GM21367 (cell line): Measurements from ENCODE around the gene ODAD2.

Experiments
- ATAC-seq: cut with Tn5 transposase; IDR thresholded peaks from one replicate; pipeline ENCODE4 v1.9.1; 2021; ENCODE audit not compliant: unreplicated experiment

The ODAD2 gene

GRCh38 chr10:27771231-27771630 lies 227.6 kb downstream of the ODAD2 start:
- no peak for ATAC-seq

DNA sequence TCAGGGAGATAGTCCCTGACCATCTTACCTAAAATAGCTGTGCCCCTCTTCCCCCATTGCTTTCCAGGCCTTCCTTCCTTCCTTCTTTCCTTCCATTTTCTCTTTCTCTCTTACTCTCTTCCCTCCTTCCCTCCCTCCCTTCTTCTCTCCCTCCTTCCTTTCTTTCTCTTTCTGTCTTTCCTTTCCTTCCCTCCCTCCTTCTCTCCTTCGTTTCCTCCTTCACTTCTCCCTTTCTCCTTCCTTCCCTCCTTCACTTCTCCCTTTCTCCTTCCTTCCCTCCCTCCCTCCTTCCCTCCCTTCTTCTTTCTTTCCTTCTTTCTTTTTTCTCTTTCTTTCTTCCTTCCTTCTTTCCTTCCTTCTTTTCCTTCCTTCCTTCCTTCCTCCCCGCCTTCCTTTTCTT lies 228.7 kb downstream of the ODAD2 start:
- no peak for ATAC-seq
